ENCODE results near the gene NTHL1. TPM values are rescaled to one million over a fixed set of nuclear protein-coding genes. Genes with fewer than 3 reads are reported as not detected.
"Not testable (repeated sequence)": the region's sequence is repeated elsewhere in the genome, so short reads cannot be mapped to it uniquely, and the experiment has no call there.

Gene NTHL1
- polyA plus RNA-seq, 3 donors, result 9.2 to 22.4 (median 9.6) TPM

GRCh38 chr16:2015117-2015946 lies 32.3 kb downstream of the NTHL1 start:
- WGBS (ENCODE audit: insufficient coverage), result 55% methylated on average over 10 of the region's 24 CpGs
- peaks cover 12 to 35% (median 31%) of the 10 kb centered on the region in 3 donors for H3K27me3 Mint-ChIP-seq (ENCODE audit: low read depth in 3 of 3)
- no peaks in the 10 kb centered on the region for H3K36me3 ChIP-seq (replicated peaks in 1 of 2; ENCODE audit: control insufficient read depth in 1 of 2, insufficient read depth in 2 of 2, low read length in 2 of 2)
- no peaks in the 10 kb centered on the region for H3K9me3 ChIP-seq (replicated peaks in 1 of 2; ENCODE audit: control insufficient read depth in 1 of 2, insufficient read depth in 1 of 2, low read length in 2 of 2)
- H3K4me2 ChIP-seq (replicated peaks; ENCODE audit: extremely low read depth, low read length, poor library complexity, severe bottlenecking), result no peak overlapping the region
- H3K36me3 Mint-ChIP-seq, result no peaks in the 10 kb centered on the region
- H3K9ac ChIP-seq (ENCODE audit: insufficient read depth, low read length, poor library complexity, severe bottlenecking), result peak overlapping the region; percentile 20
- H3K27ac ChIP-seq (ENCODE audit: low read depth in 1 of 2, low read length in 2 of 2), result peak overlapping the region; percentile 63 to 67
- DNase-seq, result peak; percentile 49 to 77 (median 72)
- H2AFZ ChIP-seq (ENCODE audit: insufficient read depth, low read depth, low read length, poor library complexity, severe bottlenecking), result peak overlapping the region; percentile 25
- H3K9me3 Mint-ChIP-seq, result peaks cover 0 to 7% (median 0%) of the 10 kb centered on the region in 7 donors
- no peaks in the 10 kb centered on the region for H4K20me1 ChIP-seq (ENCODE audit: insufficient read depth, low read length)
- peak overlapping the region in 1 of 2 donors; percentile 30 for H3K4me3 Mint-ChIP-seq
- H3K4me3 ChIP-seq (replicated peaks in 1 of 3; ENCODE audit: low read depth in 2 of 3, low read length in 3 of 3), result no peak overlapping the region
- H3K79me2 ChIP-seq (ENCODE audit: insufficient read depth, low read length), result no peaks in the 10 kb centered on the region
- TF ChIP-seq, protein P1, sequence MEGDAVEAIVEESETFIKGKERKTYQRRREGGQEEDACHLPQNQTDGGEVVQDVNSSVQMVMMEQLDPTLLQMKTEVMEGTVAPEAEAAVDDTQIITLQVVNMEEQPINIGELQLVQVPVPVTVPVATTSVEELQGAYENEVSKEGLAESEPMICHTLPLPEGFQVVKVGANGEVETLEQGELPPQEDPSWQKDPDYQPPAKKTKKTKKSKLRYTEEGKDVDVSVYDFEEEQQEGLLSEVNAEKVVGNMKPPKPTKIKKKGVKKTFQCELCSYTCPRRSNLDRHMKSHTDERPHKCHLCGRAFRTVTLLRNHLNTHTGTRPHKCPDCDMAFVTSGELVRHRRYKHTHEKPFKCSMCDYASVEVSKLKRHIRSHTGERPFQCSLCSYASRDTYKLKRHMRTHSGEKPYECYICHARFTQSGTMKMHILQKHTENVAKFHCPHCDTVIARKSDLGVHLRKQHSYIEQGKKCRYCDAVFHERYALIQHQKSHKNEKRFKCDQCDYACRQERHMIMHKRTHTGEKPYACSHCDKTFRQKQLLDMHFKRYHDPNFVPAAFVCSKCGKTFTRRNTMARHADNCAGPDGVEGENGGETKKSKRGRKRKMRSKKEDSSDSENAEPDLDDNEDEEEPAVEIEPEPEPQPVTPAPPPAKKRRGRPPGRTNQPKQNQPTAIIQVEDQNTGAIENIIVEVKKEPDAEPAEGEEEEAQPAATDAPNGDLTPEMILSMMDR (IDR thresholded peaks at IDR 0.05), result no peak
- H3K4me1 ChIP-seq (ENCODE audit: control insufficient read depth in 1 of 2, insufficient read depth in 2 of 2, low read length in 2 of 2), result peaks cover 11 to 32% of the 10 kb centered on the region in 2 donors
- peak overlapping the region; percentile 79 to 93 (median 89) for H3K27ac Mint-ChIP-seq
- H3K27me3 ChIP-seq (ENCODE audit: control insufficient read depth in 2 of 2, insufficient read depth in 2 of 2, low read length in 2 of 2), result peaks cover 12 to 17% of the 10 kb centered on the region in 2 donors
- intact Hi-C loops (cut with micrococcal nuclease), result no loop called here
- H3K4me1 Mint-ChIP-seq, result peaks cover 17% of the 10 kb centered on the region

GRCh38 chr16:2013527-2013926 lies 34.1 kb downstream of the NTHL1 start:
- Histone ChIP-seq H3K27ac (ENCODE audit: low read depth in 1 of 2, low read length in 2 of 2) (no peak overlapping the region), H3K4me1 (ENCODE audit: control insufficient read depth in 1 of 2, insufficient read depth in 2 of 2, low read length in 2 of 2) (peaks cover 23 to 40% of the 10 kb centered on the region in 2 donors), H3K4me2 (replicated peaks; ENCODE audit: extremely low read depth, low read length, poor library complexity, severe bottlenecking) (no peak overlapping the region), H4K20me1 (ENCODE audit: insufficient read depth, low read length) (peaks cover 2% of the 10 kb centered on the region), H3K36me3 (replicated peaks in 1 of 2; ENCODE audit: control insufficient read depth in 1 of 2, insufficient read depth in 2 of 2, low read length in 2 of 2) (no peaks in the 10 kb centered on the region), H3K9me3 (replicated peaks in 1 of 2; ENCODE audit: control insufficient read depth in 1 of 2, insufficient read depth in 1 of 2, low read length in 2 of 2) (no peaks in the 10 kb centered on the region), H2AFZ (ENCODE audit: insufficient read depth, low read depth, low read length, poor library complexity, severe bottlenecking) (no peak overlapping the region), H3K9ac (ENCODE audit: insufficient read depth, low read length, poor library complexity, severe bottlenecking) (no peak overlapping the region), H3K27me3 (ENCODE audit: control insufficient read depth in 2 of 2, insufficient read depth in 2 of 2, low read length in 2 of 2) (peaks cover 0 to 2% of the 10 kb centered on the region in 2 donors), H3K4me3 (replicated peaks in 1 of 3; ENCODE audit: low read depth in 2 of 3, low read length in 3 of 3) (no peak overlapping the region), H3K79me2 (ENCODE audit: insufficient read depth, low read length) (peaks cover 9% of the 10 kb centered on the region)
- TF ChIP-seq, protein P1 (IDR thresholded peaks at IDR 0.05), result no peak
- H3K4me3 Mint-ChIP-seq, result no peak overlapping the region
- WGBS (ENCODE audit: insufficient coverage), result 99% methylated on average over 8 of the region's 15 CpGs
- intact Hi-C loops (cut with micrococcal nuclease), result no loop called here
- H3K27me3 Mint-ChIP-seq (ENCODE audit: low read depth in 3 of 3), result peaks cover 2 to 20% (median 13%) of the 10 kb centered on the region in 3 donors
- peak overlapping the region in 1 of 7 donors; percentile 41 for H3K27ac Mint-ChIP-seq
- H3K4me1 Mint-ChIP-seq, result peaks cover 27% of the 10 kb centered on the region
- H3K36me3 Mint-ChIP-seq, result no peaks in the 10 kb centered on the region
- H3K9me3 Mint-ChIP-seq, result peaks cover 0 to 2% (median 0%) of the 10 kb centered on the region in 7 donors
- DNase-seq, result no peak

DNA sequence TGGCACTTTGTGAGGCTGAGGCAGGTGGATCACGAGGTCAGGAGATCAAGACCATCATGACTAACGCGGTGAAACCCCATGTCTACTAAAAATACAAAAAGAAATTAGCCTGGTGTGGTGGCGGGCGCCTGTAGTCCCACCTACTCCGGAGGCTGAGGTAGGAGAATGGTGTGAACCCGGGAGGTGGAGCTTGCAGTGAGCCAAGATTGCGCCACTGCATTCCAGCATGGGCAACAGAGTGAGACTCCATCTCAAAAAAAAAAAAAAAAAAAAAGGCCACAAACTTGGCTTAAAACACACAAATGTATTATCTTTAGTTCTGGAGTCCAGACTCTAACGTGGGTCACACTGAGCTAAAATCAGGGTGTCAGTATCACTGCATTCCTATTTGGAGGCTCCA lies 35.9 kb downstream of the NTHL1 start:
- H3K9me3 ChIP-seq (replicated peaks in 1 of 2; ENCODE audit: control insufficient read depth in 1 of 2, insufficient read depth in 1 of 2, low read length in 2 of 2); H3K36me3 ChIP-seq (replicated peaks in 1 of 2; ENCODE audit: control insufficient read depth in 1 of 2, insufficient read depth in 2 of 2, low read length in 2 of 2); H2AFZ ChIP-seq (ENCODE audit: insufficient read depth, low read depth, low read length, poor library complexity, severe bottlenecking); DNase-seq; H3K9me3 Mint-ChIP-seq; H3K9ac ChIP-seq (ENCODE audit: insufficient read depth, low read length, poor library complexity, severe bottlenecking); intact Hi-C loops (cut with micrococcal nuclease); H3K27ac ChIP-seq (ENCODE audit: low read depth in 1 of 2, low read length in 2 of 2); H3K36me3 Mint-ChIP-seq; H3K27me3 Mint-ChIP-seq (ENCODE audit: low read depth in 3 of 3); H3K4me3 Mint-ChIP-seq; H3K4me3 ChIP-seq (replicated peaks in 1 of 3; ENCODE audit: low read depth in 2 of 3, low read length in 3 of 3); H3K27me3 ChIP-seq (ENCODE audit: control insufficient read depth in 2 of 2, insufficient read depth in 2 of 2, low read length in 2 of 2); H3K4me2 ChIP-seq (replicated peaks; ENCODE audit: extremely low read depth, low read length, poor library complexity, severe bottlenecking): not testable (repeated sequence)
- Histone ChIP-seq H3K4me1 (ENCODE audit: control insufficient read depth in 1 of 2, insufficient read depth in 2 of 2, low read length in 2 of 2) (peaks cover 39 to 58% of the 10 kb centered on the region in 2 donors), H4K20me1 (ENCODE audit: insufficient read depth, low read length) (peaks cover 20% of the 10 kb centered on the region), H3K79me2 (ENCODE audit: insufficient read depth, low read length) (peaks cover 27% of the 10 kb centered on the region)
- peak overlapping the region in 3 of 7 donors; percentile 26 to 50 (median 50) for H3K27ac Mint-ChIP-seq
- 40% methylated on average over 2 of the region's 9 CpGs for whole genome bisulfite sequencing (ENCODE audit: insufficient coverage)
- H3K4me1 Mint-ChIP-seq, result peaks cover 44% of the 10 kb centered on the region
